Stimulated activated CD4-positive, alpha-beta T cell treated with anti-CD3 and anti-CD28 coated beads, TNF-alpha, amount 100 ng/mL, for 4 hours (primary cell): ENCODE results near the gene RNPS1.
A peak's percentile ranks its signal among the peaks of the same experiment; 100 is the strongest.

ENCODE experiments used
- DNase-seq, 3 experiments: peaks; one replicate each; pipeline ENCODE4 v3.0.0-alpha.2; 2020; ENCODE audit warnings: low read depth in 3 of 3

The RNPS1 gene

DNA sequence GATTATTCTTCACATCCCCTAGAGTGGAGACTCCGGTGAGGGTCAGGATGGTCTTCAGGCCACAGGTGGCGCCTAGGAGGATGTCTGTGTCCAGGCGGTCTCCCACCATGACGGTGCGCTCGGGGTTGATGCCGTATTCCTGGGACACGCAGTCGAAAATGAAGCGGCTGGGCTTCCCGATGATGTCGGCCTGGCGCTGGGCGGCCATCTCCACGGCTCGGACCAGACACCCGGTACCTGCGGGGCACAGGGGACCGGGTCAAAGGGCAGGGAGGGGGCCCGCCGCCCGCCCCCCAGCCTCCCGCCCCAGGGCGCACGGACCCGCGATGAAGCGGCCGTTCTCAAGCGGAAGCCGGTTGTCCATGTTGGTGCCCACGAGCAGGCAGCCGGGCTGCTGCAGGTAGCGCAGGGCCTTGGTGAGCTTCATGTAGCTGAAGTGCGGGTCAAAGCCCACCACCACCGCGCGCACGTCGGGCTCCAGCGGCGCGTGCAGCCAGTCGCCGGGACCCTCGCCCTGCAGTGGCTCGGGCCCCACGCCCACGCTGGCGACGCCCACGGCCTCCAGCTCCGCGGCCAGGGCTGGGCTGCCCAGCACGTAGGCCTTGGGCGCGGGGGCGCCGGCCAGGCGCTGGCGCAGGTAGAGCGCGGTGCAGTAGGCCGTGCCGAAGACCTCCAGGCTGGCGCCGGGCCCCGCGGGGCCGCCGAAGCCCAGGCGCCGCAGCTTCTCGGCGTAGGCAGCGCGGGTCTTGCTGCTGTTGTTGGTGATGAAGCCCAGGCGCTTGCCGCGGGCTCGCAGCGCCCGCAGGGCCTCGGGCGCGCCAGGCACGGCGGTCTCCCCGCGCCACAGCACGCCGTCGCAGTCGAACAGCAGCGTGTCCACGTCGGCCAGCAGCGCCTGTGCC is 53.9 kb downstream of the RNPS1 start:
- no peak for DNase-seq

DNA sequence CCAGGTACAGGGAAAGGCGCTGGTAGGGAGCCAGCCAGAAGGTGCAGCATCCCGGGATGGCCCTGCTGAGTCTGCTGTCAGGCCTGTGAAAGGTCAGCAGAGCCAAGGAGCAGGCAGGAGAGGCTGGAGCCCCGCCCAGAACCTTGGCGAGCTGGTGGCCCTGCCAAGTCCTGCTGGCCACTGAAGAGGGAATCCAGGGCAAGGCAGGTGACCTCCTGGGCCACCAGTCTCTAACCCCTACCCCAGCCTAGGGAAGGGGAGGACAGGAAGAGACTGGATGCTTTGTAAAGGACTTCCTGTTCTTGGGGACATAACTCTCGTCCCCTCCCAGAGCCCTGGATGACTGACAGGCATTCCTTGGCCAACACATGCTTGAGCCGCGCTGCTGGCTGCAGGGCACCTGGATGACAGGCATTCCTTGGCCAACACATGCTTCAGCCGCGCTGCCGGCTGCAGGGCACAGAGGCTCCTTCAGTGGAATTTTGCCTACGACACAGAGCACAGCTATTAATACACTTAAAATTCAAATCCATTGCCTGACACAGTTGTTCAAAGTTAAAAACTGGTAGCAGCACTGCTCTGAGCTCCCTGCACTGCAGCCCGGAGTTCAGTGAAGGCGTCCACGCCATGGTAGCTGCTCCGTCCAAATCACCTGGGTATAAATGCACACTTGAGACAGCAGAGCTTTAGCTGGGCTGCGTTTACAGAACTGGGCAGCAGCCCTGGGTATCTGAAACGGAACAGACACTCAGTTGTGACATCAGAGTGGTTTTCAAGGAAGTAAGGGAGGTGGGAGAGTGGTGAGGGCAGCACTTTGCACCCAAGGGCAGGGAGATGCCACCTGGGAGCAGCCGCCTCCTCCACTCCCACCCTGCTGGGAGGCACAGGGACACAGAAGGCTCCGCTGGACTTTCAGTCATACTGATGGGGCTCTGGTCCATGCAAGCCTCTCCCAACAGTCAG is 55.3 kb downstream of the RNPS1 start:
- no peak for DNase-seq

DNA sequence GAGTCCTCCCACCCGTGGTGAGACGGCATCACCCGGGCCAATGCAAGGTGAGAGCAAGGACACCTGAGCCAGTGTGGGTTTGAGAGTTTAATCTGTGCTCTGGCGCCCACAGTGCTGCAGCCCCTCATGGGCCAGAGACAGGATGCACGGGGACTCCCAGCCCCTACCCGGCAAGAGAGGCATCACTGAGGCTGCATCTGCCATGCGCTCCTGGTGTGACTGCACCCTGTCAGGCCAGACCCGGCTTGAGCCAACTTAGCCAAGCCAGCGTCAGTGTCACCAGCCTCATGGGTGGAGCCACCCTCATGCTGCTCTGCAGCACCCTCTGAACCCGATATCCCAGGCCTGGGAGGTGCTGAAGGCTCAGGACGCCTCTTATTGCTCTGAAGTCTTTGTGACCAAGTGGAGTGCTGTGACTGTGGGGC is 56.0 kb downstream of the RNPS1 start:
- no peak for DNase-seq

GRCh38 chr16:2210386-2211365 is 57.2 kb downstream of the RNPS1 start, which contains the start of gene BRICD5:
TSS of gene BRICD5 (minus strand) at chr16:2210863. CDS start at chr16:2210833, 30 bp downstream.
- no peak for DNase-seq

- DNase-seq: no peak
Measured at GRCh38 chr16:2210009-2210332, 58.0 kb downstream of the RNPS1 start.

DNA sequence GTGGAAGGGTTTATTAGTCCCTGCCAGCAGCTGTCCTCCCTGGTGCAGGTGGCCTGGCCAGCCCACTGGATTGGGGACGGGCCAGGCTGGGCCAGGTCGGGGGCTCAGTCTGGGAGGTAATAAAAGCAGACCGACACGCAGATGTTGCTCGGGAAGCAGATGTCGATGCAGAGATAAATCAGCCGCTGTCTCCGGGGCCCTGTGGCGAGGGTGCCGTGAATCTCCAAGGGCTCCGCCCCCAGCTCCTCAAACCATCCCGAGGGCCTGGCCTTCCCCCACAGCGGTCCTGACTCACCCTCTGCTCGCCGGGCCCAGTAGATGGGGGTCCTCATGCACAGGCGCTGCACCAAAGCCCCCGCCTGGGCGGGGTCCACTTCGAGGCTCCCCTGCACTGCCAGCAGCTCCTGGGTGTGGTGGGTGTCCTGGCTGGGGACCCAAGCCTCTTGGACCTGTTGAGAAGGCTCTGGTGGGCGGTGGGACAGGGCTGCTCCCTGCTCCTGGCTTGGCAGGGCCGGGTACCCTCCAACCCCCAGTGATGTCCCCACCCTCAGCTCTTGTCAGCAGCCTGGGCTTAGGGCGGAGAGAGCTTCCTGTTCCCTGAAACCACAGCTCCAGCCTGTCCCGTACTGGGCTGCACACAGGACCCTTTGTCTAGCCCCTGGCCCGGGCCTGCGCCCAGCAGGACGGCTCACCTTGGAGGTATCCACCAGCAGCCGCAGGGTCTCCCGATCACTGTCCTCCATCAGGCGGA is 58.5 kb downstream of the RNPS1 start:
- DNase-seq: no peak

DNA sequence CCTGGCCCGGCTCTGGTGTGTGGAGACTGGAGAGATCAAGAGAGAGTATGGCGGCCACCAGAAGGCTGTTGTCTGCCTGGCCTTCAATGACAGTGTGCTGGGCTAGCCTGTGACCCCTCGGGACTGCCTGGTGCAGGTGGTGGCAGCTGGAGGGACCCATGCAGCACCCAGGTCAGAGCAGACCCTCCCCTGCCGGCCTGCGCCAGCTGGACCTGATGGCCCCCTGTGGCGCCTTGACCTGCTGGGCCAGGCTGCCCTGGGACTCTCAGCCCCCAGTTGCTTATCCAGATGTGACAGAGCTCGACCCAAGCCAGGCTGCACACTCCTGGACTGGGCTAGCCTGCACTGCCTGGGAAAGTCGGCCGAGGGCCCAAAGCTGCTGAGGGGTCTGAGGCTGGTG is 59.2 kb downstream of the RNPS1 start:
- DNase-seq: no peak

- DNase-seq: no peak
Measured at GRCh38 chr16:2208308-2208707, 59.6 kb downstream of the RNPS1 start.

- no peak for DNase-seq
Measured at GRCh38 chr16:2207872-2208271, 60.1 kb downstream of the RNPS1 start.

DNA sequence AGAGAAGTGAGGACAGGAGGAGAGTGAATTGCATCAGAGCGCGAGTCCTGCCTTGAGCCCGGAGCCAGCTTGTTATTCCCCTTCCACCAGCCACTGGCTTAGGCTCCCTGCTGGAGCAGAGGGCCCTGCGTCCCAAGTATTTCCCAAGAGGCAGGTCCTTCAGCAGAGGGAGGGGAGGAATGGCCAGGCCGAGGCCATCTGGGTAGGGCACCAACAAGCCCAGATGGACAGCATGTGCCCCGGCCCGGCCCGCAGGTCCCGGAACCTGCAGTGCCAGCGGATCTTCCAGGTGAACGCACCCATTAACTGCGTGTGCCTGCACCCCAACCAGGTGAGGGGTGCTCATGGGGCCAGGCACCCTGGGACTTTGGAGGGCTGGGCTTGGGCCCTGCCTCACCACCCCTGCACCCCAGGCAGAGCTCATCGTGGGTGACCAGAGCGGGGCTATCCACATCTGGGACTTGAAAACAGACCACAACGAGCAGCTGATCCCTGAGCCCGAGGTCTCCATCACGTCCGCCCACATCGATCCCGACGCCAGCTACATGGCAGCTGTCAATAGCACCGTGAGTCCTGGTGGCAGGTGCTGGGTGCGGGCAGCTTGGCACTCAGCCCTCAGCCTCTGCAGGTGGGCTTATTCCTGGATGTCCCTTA is 61.0 kb downstream of the RNPS1 start:
- no peak for DNase-seq

GRCh38 chr16:2206420-2206779 is 61.5 kb downstream of the RNPS1 start:
- DNase-seq: no peak

DNA sequence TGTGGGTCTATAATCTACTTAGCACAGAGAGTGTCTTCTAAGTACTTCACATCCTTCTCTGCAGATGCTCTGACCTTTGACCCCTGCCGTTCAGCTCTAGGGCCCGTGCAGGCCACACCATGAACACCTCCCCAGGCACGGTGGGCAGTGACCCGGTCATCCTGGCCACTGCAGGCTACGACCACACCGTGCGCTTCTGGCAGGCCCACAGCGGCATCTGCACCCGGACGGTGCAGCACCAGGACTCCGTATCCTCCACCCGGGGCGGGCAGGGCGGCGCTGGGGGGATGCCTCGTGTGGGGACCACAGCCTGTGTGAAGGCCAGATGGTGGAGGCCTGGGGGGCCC is 62.0 kb downstream of the RNPS1 start:
- DNase-seq: no peak

GRCh38 chr16:2205104-2205966 is 62.6 kb downstream of the RNPS1 start, which contains the start of gene MLST8:
TSS of gene MLST8 (plus strand) at chr16:2205454. CDS start at chr16:2206086, 632 bp downstream.
- DNase-seq: peak; percentile 83 to 87 (median 86)

DNA sequence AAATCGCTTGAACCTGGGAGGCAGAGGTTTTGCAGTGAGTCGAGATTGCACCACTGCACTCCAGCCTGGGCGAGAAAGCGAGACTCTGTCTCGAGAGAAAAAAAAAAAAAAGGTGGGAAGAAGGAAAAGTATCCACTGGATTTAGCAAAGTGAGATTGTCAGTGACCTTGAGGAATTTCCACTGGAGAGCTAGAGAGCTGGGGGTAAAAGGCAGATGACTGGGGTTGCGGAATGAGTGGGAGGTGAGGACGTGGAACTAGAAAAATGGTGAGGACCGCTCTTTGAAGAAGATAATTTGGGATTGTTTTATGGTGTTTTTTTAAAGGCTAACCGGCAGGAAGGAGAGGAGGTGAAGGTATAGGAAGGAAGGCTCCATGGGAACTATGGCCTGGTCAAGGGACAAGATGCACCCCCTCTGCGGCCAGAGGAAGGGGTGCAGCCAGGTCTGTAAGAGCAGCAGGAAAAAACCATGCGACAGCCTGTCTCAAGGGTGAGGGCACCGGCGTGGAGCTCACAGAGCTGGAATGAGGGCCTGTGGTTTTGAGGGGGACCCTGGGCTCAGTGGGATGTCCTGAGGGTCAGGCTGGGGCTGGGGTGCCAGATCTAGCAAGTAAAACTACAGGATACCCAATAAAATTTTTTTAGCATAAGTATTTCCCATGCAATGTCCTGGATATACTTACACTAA is 63.4 kb downstream of the RNPS1 start:
- no peak for DNase-seq
